Epithelial cell of esophagus (primary cell): Measurements from ENCODE around the gene HCAR3.
A peak's percentile ranks its signal among the peaks of the same experiment; 100 is the strongest.

ENCODE experiments used
- DNase-seq: peaks from one replicate; pipeline ENCODE4 v3.0.0; 2010; ENCODE audit warnings: low read depth
- H3K4me3 ChIP-seq: 2 replicates; pipeline ENCODE4 v1.5.1; 2011; ENCODE audit warnings: mild to moderate bottlenecking, low read length, control low read depth
- TF ChIP-seq, protein P1 (sequence below): IDR thresholded peaks from 2 replicates; pipeline ENCODE4 v1.5.1; 2011; ENCODE audit warnings: low read depth, mild to moderate bottlenecking, low read length, control low read depth, inconsistent platforms; ENCODE audit not compliant: insufficient read depth; ENCODE audit errors: missing control alignments

Gene HCAR3

DNA sequence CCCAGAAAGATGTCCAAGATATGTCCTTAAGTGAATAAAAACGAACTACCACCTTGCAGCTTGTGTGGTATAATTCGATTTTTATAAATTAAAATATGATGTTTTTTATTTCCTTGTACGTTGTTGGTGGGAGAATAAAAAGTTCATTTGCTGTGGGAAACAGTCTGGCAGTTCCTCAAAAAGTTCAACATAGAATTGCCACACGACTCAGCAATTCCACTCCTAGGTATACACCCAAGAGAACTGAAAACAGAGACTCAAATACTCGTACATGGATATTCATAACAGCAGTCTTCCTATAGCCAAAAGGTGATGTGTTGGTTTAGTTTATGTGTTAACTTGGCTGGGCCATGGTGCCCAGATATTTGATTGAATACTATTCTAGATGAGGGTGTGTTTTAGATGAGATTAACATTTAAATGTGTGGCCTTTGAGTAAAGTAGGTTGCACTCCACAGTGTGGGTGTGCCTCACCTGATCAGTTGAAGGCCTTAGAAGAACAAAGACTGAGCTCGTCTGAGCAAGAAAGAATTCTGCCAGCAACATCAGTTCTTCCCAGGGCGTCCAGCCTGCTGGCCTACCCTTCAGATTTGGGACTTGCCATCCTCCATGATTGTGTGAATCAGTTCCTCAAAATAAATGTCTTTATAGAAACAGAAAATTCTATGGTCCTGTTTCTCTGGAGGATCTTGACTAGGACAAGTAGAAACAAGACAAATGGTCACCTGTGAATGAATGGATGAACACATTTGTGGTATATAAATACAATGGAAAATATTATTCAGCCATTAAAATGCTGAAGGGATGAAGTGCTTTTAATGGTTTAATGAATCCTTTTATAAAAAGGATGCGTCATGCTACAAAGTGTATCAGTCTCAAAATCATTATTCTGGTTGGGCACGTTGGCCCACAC is 30.9 kb upstream of the HCAR3 start:
- TF ChIP-seq, protein P1, sequence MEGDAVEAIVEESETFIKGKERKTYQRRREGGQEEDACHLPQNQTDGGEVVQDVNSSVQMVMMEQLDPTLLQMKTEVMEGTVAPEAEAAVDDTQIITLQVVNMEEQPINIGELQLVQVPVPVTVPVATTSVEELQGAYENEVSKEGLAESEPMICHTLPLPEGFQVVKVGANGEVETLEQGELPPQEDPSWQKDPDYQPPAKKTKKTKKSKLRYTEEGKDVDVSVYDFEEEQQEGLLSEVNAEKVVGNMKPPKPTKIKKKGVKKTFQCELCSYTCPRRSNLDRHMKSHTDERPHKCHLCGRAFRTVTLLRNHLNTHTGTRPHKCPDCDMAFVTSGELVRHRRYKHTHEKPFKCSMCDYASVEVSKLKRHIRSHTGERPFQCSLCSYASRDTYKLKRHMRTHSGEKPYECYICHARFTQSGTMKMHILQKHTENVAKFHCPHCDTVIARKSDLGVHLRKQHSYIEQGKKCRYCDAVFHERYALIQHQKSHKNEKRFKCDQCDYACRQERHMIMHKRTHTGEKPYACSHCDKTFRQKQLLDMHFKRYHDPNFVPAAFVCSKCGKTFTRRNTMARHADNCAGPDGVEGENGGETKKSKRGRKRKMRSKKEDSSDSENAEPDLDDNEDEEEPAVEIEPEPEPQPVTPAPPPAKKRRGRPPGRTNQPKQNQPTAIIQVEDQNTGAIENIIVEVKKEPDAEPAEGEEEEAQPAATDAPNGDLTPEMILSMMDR: no peak
- peak; percentile 45 for DNase-seq
- no peak overlapping the region for H3K4me3 ChIP-seq

DNA sequence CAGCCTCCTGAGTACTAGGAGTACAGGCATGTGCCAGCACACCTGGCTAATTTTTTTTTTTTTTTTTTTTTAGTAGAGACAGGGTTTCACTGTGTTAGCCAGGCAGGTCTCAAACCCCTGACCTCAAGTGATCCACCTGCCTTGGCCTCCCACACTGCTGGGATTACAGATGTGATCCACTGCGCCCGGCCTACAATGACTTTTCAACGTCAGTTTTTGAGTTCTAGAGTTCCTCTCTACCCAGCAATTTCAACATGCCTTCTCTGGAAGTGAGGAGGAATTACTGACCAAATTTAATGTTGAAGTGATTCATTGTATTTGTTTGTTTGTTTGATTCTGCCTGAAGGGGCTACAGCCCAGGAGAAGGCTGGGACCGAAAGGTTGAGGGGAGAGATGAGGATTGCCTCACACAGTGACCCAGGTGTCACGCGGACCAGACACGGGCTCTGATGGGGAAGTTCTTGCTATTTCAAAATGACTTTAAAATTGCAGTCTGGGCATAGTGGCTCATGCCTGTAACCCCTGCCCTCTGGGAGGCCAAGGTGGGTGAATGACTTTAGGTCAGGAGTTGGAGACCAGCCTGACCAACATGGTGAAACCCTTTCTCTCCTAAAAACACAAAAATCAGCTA is 27.4 kb upstream of the HCAR3 start:
- H3K4me3 ChIP-seq: no peak overlapping the region
- no peak for DNase-seq
- TF ChIP-seq, protein P1: no peak

DNA sequence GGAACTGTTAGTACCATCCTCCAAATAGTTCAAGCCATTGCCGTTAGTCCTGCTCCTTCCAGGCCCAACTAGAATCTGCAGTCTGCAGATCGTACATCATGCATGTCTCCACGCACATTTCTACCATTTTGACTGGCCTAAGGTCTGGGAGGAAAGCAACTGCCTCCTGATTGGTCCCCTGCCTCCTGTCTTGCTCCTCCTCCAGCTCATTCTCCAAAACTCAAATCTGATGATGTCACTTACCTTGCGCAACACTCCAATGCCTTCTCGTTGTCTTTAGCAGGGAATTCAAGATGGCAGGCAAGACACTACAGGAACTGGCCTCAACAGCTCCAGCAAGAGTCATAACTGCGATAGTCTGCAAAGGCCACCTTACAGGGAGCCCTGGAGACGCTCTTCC is 23.7 kb upstream of the HCAR3 start:
- TF ChIP-seq, protein P1: no peak
- no peak overlapping the region for H3K4me3 ChIP-seq
- no peak for DNase-seq

DNA sequence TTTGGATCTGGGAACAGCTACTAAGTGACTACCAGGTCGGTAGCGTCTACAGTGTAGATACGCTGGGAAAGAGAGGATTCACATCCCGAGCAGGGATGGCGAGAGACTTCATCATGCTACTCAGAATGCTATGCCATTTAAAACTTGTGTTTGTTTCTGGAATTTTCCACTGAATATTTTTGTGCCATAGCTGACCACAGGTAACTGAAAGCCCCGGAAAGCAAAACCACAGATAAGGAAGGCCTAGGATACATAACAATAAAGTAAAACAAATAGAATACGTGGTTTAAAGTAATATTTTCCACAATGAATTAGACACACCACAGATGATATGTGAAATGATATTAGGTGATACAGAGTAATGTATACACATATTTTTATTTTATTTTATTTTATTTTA is 22.0 kb upstream of the HCAR3 start:
- DNase-seq: no peak
- no peak overlapping the region for H3K4me3 ChIP-seq
- TF ChIP-seq, protein P1: no peak

DNA sequence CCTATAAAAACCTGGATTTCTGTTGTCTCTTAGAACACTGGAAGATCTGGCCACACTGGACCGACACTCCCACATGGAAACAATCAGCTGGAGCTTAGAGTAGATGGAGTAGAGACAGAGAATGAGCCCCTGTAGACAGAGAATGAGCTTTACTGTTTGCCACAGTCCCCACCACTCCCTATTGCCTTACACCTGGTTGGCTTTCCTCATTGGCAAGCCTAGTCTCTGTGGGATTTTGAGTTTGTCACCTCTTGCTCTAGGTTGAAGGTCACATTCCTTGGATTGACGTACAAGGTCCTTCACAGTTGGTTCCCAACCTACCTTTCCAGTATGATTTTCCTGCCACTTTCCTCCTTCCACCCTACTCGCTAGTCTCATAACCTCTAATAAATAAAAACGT is 16.0 kb upstream of the HCAR3 start:
- no peak for DNase-seq
- TF ChIP-seq, protein P1: no peak
- H3K4me3 ChIP-seq: no peak overlapping the region

DNA sequence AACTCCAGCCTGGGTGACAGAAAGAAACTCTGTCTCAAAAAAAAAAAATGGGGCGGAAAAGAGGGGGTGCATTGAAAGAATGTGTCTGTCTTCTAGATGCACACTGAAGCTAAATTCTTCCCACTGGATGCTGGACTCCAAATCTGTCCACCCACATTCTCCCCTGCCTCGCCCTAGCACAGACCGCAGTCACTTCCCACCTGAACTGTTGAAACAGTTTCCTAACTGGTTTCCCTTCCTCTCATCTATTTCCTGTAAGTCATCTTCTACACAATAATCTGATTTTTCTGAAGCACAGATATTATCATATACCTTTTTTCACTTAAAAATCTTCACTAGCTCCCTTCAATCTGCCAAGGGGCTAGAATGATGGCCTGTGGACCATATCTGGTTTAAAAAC is 15.6 kb upstream of the HCAR3 start:
- TF ChIP-seq, protein P1: no peak
- no peak overlapping the region for H3K4me3 ChIP-seq
- DNase-seq: peak; percentile 39
